Measurements from ENCODE around the gene NFATC3. TPM values are rescaled to one million over a fixed set of nuclear protein-coding genes. Genes with fewer than 3 reads are reported as not detected.

Gene NFATC3
- total RNA-seq, 2 donors from 2014 or later, result 24.5 to 45.0 TPM

- Histone ChIP-seq H3K4me3 (no peak overlapping the region), H3K9me3 (no peaks in the 10 kb centered on the region), H3K36me3 (no peaks in the 10 kb centered on the region), H3K27ac (no peak overlapping the region), H3K4me1 (peaks cover 0 to 44% of the 10 kb centered on the region in 2 donors), H3K27me3 (no peaks in the 10 kb centered on the region)
- no peak for DNase-seq (ENCODE audit: low spot score)
- TF ChIP-seq, protein P1, sequence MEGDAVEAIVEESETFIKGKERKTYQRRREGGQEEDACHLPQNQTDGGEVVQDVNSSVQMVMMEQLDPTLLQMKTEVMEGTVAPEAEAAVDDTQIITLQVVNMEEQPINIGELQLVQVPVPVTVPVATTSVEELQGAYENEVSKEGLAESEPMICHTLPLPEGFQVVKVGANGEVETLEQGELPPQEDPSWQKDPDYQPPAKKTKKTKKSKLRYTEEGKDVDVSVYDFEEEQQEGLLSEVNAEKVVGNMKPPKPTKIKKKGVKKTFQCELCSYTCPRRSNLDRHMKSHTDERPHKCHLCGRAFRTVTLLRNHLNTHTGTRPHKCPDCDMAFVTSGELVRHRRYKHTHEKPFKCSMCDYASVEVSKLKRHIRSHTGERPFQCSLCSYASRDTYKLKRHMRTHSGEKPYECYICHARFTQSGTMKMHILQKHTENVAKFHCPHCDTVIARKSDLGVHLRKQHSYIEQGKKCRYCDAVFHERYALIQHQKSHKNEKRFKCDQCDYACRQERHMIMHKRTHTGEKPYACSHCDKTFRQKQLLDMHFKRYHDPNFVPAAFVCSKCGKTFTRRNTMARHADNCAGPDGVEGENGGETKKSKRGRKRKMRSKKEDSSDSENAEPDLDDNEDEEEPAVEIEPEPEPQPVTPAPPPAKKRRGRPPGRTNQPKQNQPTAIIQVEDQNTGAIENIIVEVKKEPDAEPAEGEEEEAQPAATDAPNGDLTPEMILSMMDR (IDR thresholded peaks at IDR 0.05), result no peak
Observed at GRCh38 chr16:68070249-68070730, 14.9 kb upstream of the NFATC3 start.

DNA sequence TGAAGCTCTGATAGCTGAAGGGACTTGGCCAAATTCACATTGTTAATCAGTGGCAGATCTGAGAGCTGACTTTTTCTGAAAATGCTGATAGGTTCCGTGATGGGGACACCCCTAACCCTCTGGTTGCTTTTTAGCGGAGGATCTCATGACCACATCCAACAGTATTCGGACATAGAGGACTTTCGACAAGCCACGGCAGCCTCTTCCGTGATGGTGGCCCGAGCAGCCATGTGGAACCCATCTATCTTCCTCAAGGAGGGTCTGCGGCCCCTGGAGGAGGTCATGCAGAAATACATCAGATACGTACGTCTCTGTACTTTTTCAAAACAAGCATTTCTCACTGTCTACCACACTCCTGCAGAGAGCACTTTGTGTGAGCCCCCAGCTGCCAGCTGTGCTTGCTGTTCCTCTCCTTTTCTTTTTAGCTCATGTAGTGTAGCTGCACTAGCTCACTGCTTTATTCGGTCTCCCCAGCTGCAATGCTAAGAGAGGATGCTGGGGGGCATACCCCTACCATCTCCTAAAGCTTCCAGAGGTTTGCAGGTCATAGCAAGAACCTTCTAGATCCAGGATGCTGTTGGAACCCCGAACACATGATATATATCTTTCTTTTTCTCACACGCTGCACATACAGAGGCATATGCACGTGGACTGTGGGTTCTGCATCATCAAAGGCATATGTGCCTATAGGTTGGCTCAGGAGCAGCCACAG lies 14.2 kb upstream of the NFATC3 start:
- Histone ChIP-seq H3K9me3 (no peaks in the 10 kb centered on the region), H3K4me1 (peaks cover 0 to 45% of the 10 kb centered on the region in 2 donors), H3K36me3 (no peaks in the 10 kb centered on the region), H3K27me3 (no peaks in the 10 kb centered on the region), H3K27ac (no peak overlapping the region), H3K4me3 (no peak overlapping the region)
- TF ChIP-seq, protein P1 (IDR thresholded peaks at IDR 0.05), result no peak
- no peak for DNase-seq (ENCODE audit: low spot score)

GRCh38 chr16:68071518-68071901 lies 13.7 kb upstream of the NFATC3 start:
- no peaks in the 10 kb centered on the region for H3K27me3 ChIP-seq
- no peak for DNase-seq (ENCODE audit: low spot score)
- H3K4me1 ChIP-seq, result peaks cover 0 to 45% of the 10 kb centered on the region in 2 donors
- H3K9me3 ChIP-seq, result no peaks in the 10 kb centered on the region
- H3K36me3 ChIP-seq, result no peaks in the 10 kb centered on the region
- no peak overlapping the region for H3K4me3 ChIP-seq
- TF ChIP-seq, protein P1 (IDR thresholded peaks at IDR 0.05), result no peak
- peak overlapping the region in 1 of 2 donors; percentile 52 for H3K27ac ChIP-seq

DNA sequence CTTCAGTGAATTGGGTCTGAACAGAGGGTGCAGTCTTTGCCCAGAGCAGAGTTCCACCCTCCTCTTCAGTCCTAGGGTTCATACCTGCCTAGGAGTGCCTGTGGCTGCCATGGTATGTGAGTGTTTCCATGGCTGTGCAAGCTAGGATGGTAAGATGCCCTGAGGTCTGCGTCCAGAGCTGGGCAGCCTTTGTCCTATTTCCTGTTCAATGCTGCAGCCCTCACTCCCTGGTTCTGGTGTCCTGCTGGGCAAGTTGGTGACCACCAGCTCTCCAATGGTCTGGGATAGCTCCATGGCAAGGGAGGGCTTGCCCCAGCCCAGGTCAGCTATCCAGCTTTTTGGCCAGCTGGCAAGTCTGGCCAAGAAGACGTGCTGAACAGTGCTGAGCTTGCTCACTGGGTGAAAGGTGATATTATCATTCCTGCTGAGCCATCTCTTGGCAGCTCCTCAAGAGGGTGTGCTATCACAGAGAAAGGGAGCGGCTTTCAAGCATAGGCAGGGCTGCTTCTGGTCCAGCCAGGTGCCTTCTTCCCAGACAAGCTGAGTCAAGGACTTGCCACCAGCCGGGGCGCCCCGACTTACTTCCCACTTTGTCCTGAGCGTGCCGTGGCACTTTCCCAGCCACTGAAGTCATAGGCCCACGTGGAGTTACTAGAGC lies 13.0 kb upstream of the NFATC3 start:
- DNase-seq (ENCODE audit: low spot score), result no peak

DNA sequence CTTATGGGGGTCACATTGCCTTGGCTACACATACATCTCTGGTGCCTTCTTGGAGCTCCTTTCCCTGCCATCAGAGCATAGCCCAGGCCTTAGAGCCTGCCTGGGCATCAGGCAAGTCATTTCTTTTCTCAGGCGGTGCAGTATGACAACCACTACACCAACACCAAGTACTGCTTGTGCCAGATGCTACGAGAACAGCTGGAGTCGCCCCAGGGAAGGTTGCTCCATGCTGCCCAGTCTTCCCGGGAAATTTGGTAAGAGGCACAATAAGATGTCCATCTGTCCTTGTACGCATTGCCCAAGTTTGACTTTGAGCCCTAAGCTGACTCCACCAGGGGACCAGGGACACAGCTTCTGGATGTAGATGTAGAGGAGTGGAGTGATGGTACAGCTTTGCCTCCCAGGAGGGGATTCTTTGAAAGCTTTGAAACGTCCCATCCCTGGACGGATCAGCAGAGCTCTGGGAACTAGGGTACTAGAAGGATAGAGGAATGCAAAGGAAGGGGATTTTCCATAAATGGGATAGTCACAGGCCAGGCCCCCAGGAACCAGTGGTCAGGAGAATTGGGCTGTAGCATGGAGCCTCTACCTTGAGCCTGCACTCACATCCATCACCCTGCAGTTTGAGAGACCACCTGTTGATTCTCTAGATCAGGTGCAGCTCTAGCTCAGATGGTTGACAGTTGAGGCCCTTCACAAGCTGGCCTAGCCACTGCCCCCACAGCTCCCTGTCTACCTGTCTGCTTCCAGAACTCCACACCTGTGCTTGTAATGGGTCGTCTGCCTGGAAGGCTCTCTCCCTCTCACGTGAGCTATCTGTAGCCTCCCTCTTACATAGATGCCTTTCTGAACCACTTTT lies 11.0 kb upstream of the NFATC3 start:
- no peak overlapping the region for H3K27ac ChIP-seq
- H3K36me3 ChIP-seq, result no peaks in the 10 kb centered on the region
- TF ChIP-seq, protein P1 (IDR thresholded peaks at IDR 0.05), result no peak
- no peak for DNase-seq (ENCODE audit: low spot score)
- H3K4me3 ChIP-seq, result no peak overlapping the region
- no peaks in the 10 kb centered on the region for H3K27me3 ChIP-seq
- H3K4me1 ChIP-seq, result peaks cover 0 to 44% of the 10 kb centered on the region in 2 donors
- no peaks in the 10 kb centered on the region for H3K9me3 ChIP-seq

More for the DNA sequence above, 13.0 kb upstream of the NFATC3 start:
- Histone ChIP-seq H3K36me3 (no peaks in the 10 kb centered on the region), H3K4me3 (no peak overlapping the region), H3K27ac (peak overlapping the region; percentile 46 to 52), H3K27me3 (no peaks in the 10 kb centered on the region), H3K9me3 (no peaks in the 10 kb centered on the region), H3K4me1 (peaks cover 0 to 45% of the 10 kb centered on the region in 2 donors)
- TF ChIP-seq, protein P1 (IDR thresholded peaks at IDR 0.05), result peak in 1 of 2 donors; percentile 13
